Gastrocnemius medialis (tissue), 4 donors: ENCODE results near the gene ZFYVE28. TPM values are rescaled to one million over a fixed set of nuclear protein-coding genes. Genes with fewer than 3 reads are reported as not detected.

Experiments
- ATAC-seq, 2 donors: fragments of 150-250 bp; one replicate each; pipeline ENCODE4 v1.9.1; 2016
- DNase-seq, 2 donors: peaks; one replicate each; pipeline ENCODE4 v3.0.0-alpha.2; 2019
- H3K27ac ChIP-seq, 4 donors: fragments of 200-600 bp; sonication (generic); 1 replicate in 1 of 4; 2 replicates in 3 of 4; pipeline ENCODE4 v1.5.1; 2016 to 2018; ENCODE audit warnings: mild to moderate bottlenecking in 2 of 4, moderate library complexity in 1 of 4
- H3K27me3 ChIP-seq, 3 donors: fragments of 200-600 bp; sonication (generic) in 2 of 3; 1 replicate in 1 of 3; 2 replicates in 2 of 3; pipeline versions ENCODE4 v1.5.1 to v1.6.0; 2016 to 2019; ENCODE audit warnings: mild to moderate bottlenecking in 1 of 3, moderate library complexity in 1 of 3
- H3K36me3 ChIP-seq, 2 donors: fragments of 200-600 bp; sonication (generic) in 1 of 2; one replicate each; pipeline ENCODE4 v1.5.1; 2017 to 2018
- H3K4me1 ChIP-seq, 2 donors: fragments of 200-600 bp; sonication (generic) in 1 of 2; one replicate each; pipeline ENCODE4 v1.5.1; 2016 to 2017; ENCODE audit warnings: mild to moderate bottlenecking in 2 of 2
- H3K4me3 ChIP-seq, 4 donors: fragments of 200-600 bp; sonication (generic) in 3 of 4; 1 replicate in 1 of 4; 2 replicates in 3 of 4; pipeline ENCODE4 v1.5.1; 2016 to 2019; ENCODE audit warnings: mild to moderate bottlenecking in 2 of 4
- H3K9me3 ChIP-seq, 3 donors: fragments of 200-600 bp; sonication (generic) in 2 of 3; 1 replicate in 1 of 3; 2 replicates in 2 of 3; pipeline ENCODE4 v1.5.1; 2016 to 2019
- CTCF ChIP-seq, 5 experiments: fragments of 450-650 bp in 3 of 5; fragments of 200-600 bp in 2 of 5; sonication (generic) in 2 of 5; IDR thresholded peaks in 4 of 5; conservative IDR thresholded peaks in 1 of 5; 1 replicate in 4 of 5; 2 replicates in 1 of 5; pipeline ENCODE4 v1.5.1; 2016 to 2019; ENCODE audit warnings: antibody characterized with exemption in 5 of 5, mild to moderate bottlenecking in 3 of 5, moderate library complexity in 3 of 5
- POLR2A ChIP-seq, 2 donors: fragments of 450-650 bp; IDR thresholded peaks; one replicate each; pipeline ENCODE4 v1.6.1; 2017; ENCODE audit warnings: antibody characterized with exemption in 2 of 2, mild to moderate bottlenecking in 2 of 2, moderate library complexity in 2 of 2
- in situ Hi-C, 4 donors: fragments of 200-750 bp; cut with MboI; loops; one replicate each; pipeline versions ENCODE4 v1.15.0 to v1.8.0; 2017; ENCODE audit warnings: low sequenced_read_pairs in 4 of 4
- intact Hi-C: fragments of 100-400 bp; cut with DNase I; formaldehyde crosslinking; loops from one replicate; pipeline ENCODE4 v1.15.1; 2023; ENCODE audit warnings: low total_unique reads
- total RNA-seq, 4 donors: library from RNA; depleted of rRNA; stranded (reverse); fragments of >200 nt; gene quantifications; one replicate each; pipeline versions ENCODE4 v1.1.0 to v1.2.3, GENCODE V29; 2016

ZFYVE28 gene
- total RNA-seq, 4 donors from 2014 or later: 1.8 to 6.0 (median 3.4) TPM

- Histone ChIP-seq H3K36me3 (no peaks in the 10 kb centered on the region), H3K9me3 (no peaks in the 10 kb centered on the region), H3K4me1 (peaks cover 7 to 14% of the 10 kb centered on the region in 2 donors), H3K27ac (no peak overlapping the region), H3K27me3 (peaks cover 0 to 16% (median 15%) of the 10 kb centered on the region in 3 donors), H3K4me3 (no peak overlapping the region)
- ATAC-seq (no peak), DNase-seq (no peak)
- intact Hi-C loops: no loop called here
- no peak for TF ChIP-seq POLR2A (IDR thresholded peaks at IDR 0.05)
- TF ChIP-seq CTCF (IDR thresholded peaks at IDR 0.05 in 4 of 5, conservative IDR thresholded peaks at IDR 0.05 in 1 of 5): no peak
- in situ Hi-C loops: loop anchor here in 3 of 4 donors (10.0 to 25.0 kb wide), 2 partner anchors 185 to 543 kb away; partner anchors contain the start of genes HAUS3 (in 2 of the 3), POLN (in 2 of the 3), GRK4 (in 1 of the 3) and NOP14 (in 1 of the 3)
Observed at GRCh38 chr4:2421928-2422327, 3.5 kb upstream of the ZFYVE28 start.

- H3K4me1 ChIP-seq: peaks cover 12 to 20% of the 10 kb centered on the region in 2 donors
- no peak overlapping the region for H3K4me3 ChIP-seq
- intact Hi-C loops: loop anchor here (2.0 to 10.0 kb wide), 5 partner anchors 49 to 695 kb away; partner anchors contain the start of genes FAM193A, MXD4, RNF4 and TACC3
- TF ChIP-seq POLR2A (IDR thresholded peaks at IDR 0.05) (no peak), CTCF (IDR thresholded peaks at IDR 0.05 in 4 of 5, conservative IDR thresholded peaks at IDR 0.05 in 1 of 5) (no peak)
- ATAC-seq (no peak), DNase-seq (no peak)
- no peaks in the 10 kb centered on the region for H3K9me3 ChIP-seq
- H3K36me3 ChIP-seq: no peaks in the 10 kb centered on the region
- H3K27me3 ChIP-seq: peaks cover 0 to 23% (median 15%) of the 10 kb centered on the region in 3 donors
- no peak overlapping the region for H3K27ac ChIP-seq
- in situ Hi-C loops: loop anchor here in 3 of 4 donors (10.0 to 25.0 kb wide), 2 partner anchors 183 to 545 kb away; partner anchors contain the start of genes HAUS3 (in 2 of the 3), POLN (in 2 of the 3), GRK4 (in 1 of the 3) and NOP14 (in 1 of the 3)
Observed at GRCh38 chr4:2419814-2420213, 1.4 kb upstream of the ZFYVE28 start.

GRCh38 chr4:2418650-2419571 is 466 bp upstream of the ZFYVE28 start, which contains the start of gene CFAP99:
Gene CFAP99, plus strand, starts transcription at chr4:2418955.
- peak within 1 kb of the TSS; percentile 69 to 94 (median 77) for H3K4me3 ChIP-seq
- peak; percentile 97 to 98 for DNase-seq
- in situ Hi-C loops: loop anchor here in 2 of 4 donors (25.0 kb wide), 1 partner anchor 182 kb away; the partner anchor contains the start of genes HAUS3 (in 2 of the 2) and POLN (in 2 of the 2)
- no peaks in the 10 kb centered on the region for H3K9me3 ChIP-seq
- H3K36me3 ChIP-seq: no peaks in the 10 kb centered on the region
- peaks cover 16 to 26% of the 10 kb centered on the region in 2 donors for H3K4me1 ChIP-seq
- TF ChIP-seq POLR2A (IDR thresholded peaks at IDR 0.05) (no peak), CTCF (IDR thresholded peaks at IDR 0.05 in 4 of 5, conservative IDR thresholded peaks at IDR 0.05 in 1 of 5) (peak in 3 of 5 experiments; percentile 4 to 11 (median 5))
- peak within 1 kb of the TSS; percentile 47 to 79 (median 64) for H3K27ac ChIP-seq
- intact Hi-C loops: loop anchor here (1.0 to 10.0 kb wide), 6 partner anchors 50 to 694 kb away; partner anchors contain the start of genes FAM193A, GRK4, MXD4 and NOP14
- peaks cover 0 to 23% (median 15%) of the 10 kb centered on the region in 3 donors for H3K27me3 ChIP-seq
- ATAC-seq: peak; percentile 90 to 91

- ATAC-seq: no peak
- intact Hi-C loops: loop anchor here (5.0 to 10.0 kb wide), 4 partner anchors 120 to 692 kb away; partner anchors contain the start of genes FAM193A, MXD4, TACC3 and TMEM129
- TF ChIP-seq POLR2A (IDR thresholded peaks at IDR 0.05) (no peak), CTCF (IDR thresholded peaks at IDR 0.05 in 4 of 5, conservative IDR thresholded peaks at IDR 0.05 in 1 of 5) (no peak)
- Histone ChIP-seq H3K27ac (peak overlapping the region in 1 of 4 donors; percentile 64), H3K4me3 (peak overlapping the region; percentile 69 to 81 (median 72)), H3K4me1 (peaks cover 30 to 43% of the 10 kb centered on the region in 2 donors), H3K27me3 (peaks cover 0 to 23% (median 13%) of the 10 kb centered on the region in 3 donors), H3K36me3 (no peaks in the 10 kb centered on the region), H3K9me3 (no peaks in the 10 kb centered on the region)
- in situ Hi-C loops: loop anchor here in 2 of 4 donors (25.0 kb wide), 1 partner anchor 180 kb away; the partner anchor contains the start of genes HAUS3 (in 2 of the 2) and POLN (in 2 of the 2)
- DNase-seq: no peak
Observed at GRCh38 chr4:2417226-2417764, 1.1 kb downstream of the ZFYVE28 start.
